SJCRH30 (cell line): ENCODE data around the gene BBS9. TPM values are rescaled to one million over a fixed set of nuclear protein-coding genes. Genes with fewer than 3 reads are reported as not detected.
"Not testable (repeated sequence)": the region's sequence is repeated elsewhere in the genome, so short reads cannot be mapped to it uniquely, and the experiment has no call there.

Experiments
- DNase-seq, 2 experiments: peaks; one replicate each; pipeline ENCODE4 v3.0.0-alpha.2; 2015 to 2020
- H3K27ac ChIP-seq: fragments of 250-450 bp; sonication (Bioruptor Pico); 2 replicates; pipeline ENCODE4 v1.5.1; 2020; ENCODE audit warnings: mild to moderate bottlenecking, moderate library complexity
- H3K27me3 ChIP-seq: fragments of 250-450 bp; sonication (Bioruptor Pico); 2 replicates; pipeline ENCODE4 v1.5.1; 2020; ENCODE audit warnings: mild to moderate bottlenecking, moderate library complexity
- H3K36me3 ChIP-seq: fragments of 250-450 bp; sonication (Bioruptor Pico); 2 replicates; pipeline ENCODE4 v1.5.1; 2020; ENCODE audit warnings: mild to moderate bottlenecking, moderate library complexity
- H3K4me1 ChIP-seq: fragments of 250-450 bp; sonication (Bioruptor Pico); 2 replicates; pipeline ENCODE4 v1.5.1; 2020; ENCODE audit warnings: mild to moderate bottlenecking, moderate library complexity
- H3K4me3 ChIP-seq: fragments of 250-450 bp; sonication (Bioruptor Pico); 2 replicates; pipeline ENCODE4 v1.5.1; 2020; ENCODE audit warnings: mild to moderate bottlenecking, moderate library complexity
- H3K9me3 ChIP-seq: fragments of 250-450 bp; sonication (Bioruptor Pico); replicated peaks from 2 replicates; pipeline ENCODE4 v1.5.1; 2020; ENCODE audit warnings: mild to moderate bottlenecking, moderate library complexity
- total RNA-seq: library from RNA; depleted of rRNA; stranded (reverse); fragments of >200 nt; shearing (Covaris generic); gene quantifications from 2 replicates; pipeline ENCODE4 v1.2.3, GENCODE V29; 2014

BBS9 gene
- total RNA-seq, 1 experiment from 2014 or later: 9.3 TPM

GRCh38 chr7:33500703-33501701, 371.6 kb downstream of the BBS9 start:
- H3K27ac ChIP-seq: no peak overlapping the region
- no peak overlapping the region for H3K4me3 ChIP-seq
- H3K27me3 ChIP-seq: no peaks in the 10 kb centered on the region
- no peaks in the 10 kb centered on the region for H3K9me3 ChIP-seq
- H3K4me1 ChIP-seq: no peaks in the 10 kb centered on the region
- no peaks in the 10 kb centered on the region for H3K36me3 ChIP-seq
- DNase-seq: peak in 1 of 2 experiments; percentile 12

GRCh38 chr7:33503014-33503413, 373.6 kb downstream of the BBS9 start:
- no peak for DNase-seq
- H3K27ac ChIP-seq: no peak overlapping the region

GRCh38 chr7:33503736-33504135, 374.4 kb downstream of the BBS9 start:
- Histone ChIP-seq H3K4me1 (no peaks in the 10 kb centered on the region), H3K27ac (no peak overlapping the region), H3K27me3 (no peaks in the 10 kb centered on the region), H3K36me3 (no peaks in the 10 kb centered on the region), H3K9me3 (no peaks in the 10 kb centered on the region), H3K4me3 (no peak overlapping the region)
- no peak for DNase-seq

More at GRCh38 chr7:33503014-33503413, 373.6 kb downstream of the BBS9 start:
- Histone ChIP-seq H3K27me3 (no peaks in the 10 kb centered on the region), H3K9me3 (no peaks in the 10 kb centered on the region), H3K4me1 (no peaks in the 10 kb centered on the region), H3K36me3 (no peaks in the 10 kb centered on the region), H3K4me3 (no peak overlapping the region)

- no peak overlapping the region for H3K27ac ChIP-seq
- no peaks in the 10 kb centered on the region for H3K36me3 ChIP-seq
- no peak for DNase-seq
- no peaks in the 10 kb centered on the region for H3K4me1 ChIP-seq
- no peaks in the 10 kb centered on the region for H3K27me3 ChIP-seq
- H3K4me3 ChIP-seq: no peak overlapping the region
- no peaks in the 10 kb centered on the region for H3K9me3 ChIP-seq
Observed at GRCh38 chr7:33504266-33504665, 374.9 kb downstream of the BBS9 start.

- Histone ChIP-seq H3K36me3 (no peaks in the 10 kb centered on the region), H3K4me1 (no peaks in the 10 kb centered on the region), H3K27me3 (no peaks in the 10 kb centered on the region), H3K4me3 (no peak overlapping the region), H3K9me3 (no peaks in the 10 kb centered on the region), H3K27ac (no peak overlapping the region)
- DNase-seq: no peak
Observed at GRCh38 chr7:33509206-33509605, 379.8 kb downstream of the BBS9 start.

- Histone ChIP-seq H3K4me3 (no peak overlapping the region), H3K4me1 (no peaks in the 10 kb centered on the region), H3K9me3 (no peaks in the 10 kb centered on the region), H3K36me3 (no peaks in the 10 kb centered on the region), H3K27me3 (no peaks in the 10 kb centered on the region), H3K27ac (no peak overlapping the region)
- DNase-seq: no peak
Observed at GRCh38 chr7:33511778-33512177, 382.4 kb downstream of the BBS9 start.

- Histone ChIP-seq H3K9me3 (no peaks in the 10 kb centered on the region), H3K36me3 (no peaks in the 10 kb centered on the region), H3K27me3 (no peaks in the 10 kb centered on the region), H3K4me3 (no peak overlapping the region), H3K4me1 (no peaks in the 10 kb centered on the region), H3K27ac (no peak overlapping the region)
- no peak for DNase-seq
Observed at GRCh38 chr7:33516568-33516967, 387.2 kb downstream of the BBS9 start.

GRCh38 chr7:33517191-33517590, 387.8 kb downstream of the BBS9 start:
- Histone ChIP-seq H3K9me3 (no peaks in the 10 kb centered on the region), H3K4me1 (no peaks in the 10 kb centered on the region), H3K27ac (no peak overlapping the region), H3K4me3 (no peak overlapping the region), H3K36me3 (no peaks in the 10 kb centered on the region), H3K27me3 (no peaks in the 10 kb centered on the region)
- DNase-seq: no peak

GRCh38 chr7:33527008-33527407, 397.6 kb downstream of the BBS9 start:
- not testable (repeated sequence) for H3K4me3 ChIP-seq, H3K36me3 ChIP-seq, H3K27me3 ChIP-seq, H3K27ac ChIP-seq, DNase-seq, H3K9me3 ChIP-seq, H3K4me1 ChIP-seq

GRCh38 chr7:33527613-33528012, 398.2 kb downstream of the BBS9 start:
- H3K9me3 ChIP-seq, H3K4me1 ChIP-seq, H3K36me3 ChIP-seq, H3K27ac ChIP-seq, H3K4me3 ChIP-seq, DNase-seq, H3K27me3 ChIP-seq: not testable (repeated sequence)

GRCh38 chr7:33529070-33529469, 399.7 kb downstream of the BBS9 start:
- H3K27ac ChIP-seq: no peak overlapping the region
- H3K27me3 ChIP-seq: no peaks in the 10 kb centered on the region
- H3K4me1 ChIP-seq: no peaks in the 10 kb centered on the region; the same call in 1 of the 2 replicates
- no peak for DNase-seq
- H3K36me3 ChIP-seq: no peaks in the 10 kb centered on the region
- H3K4me3 ChIP-seq: no peak overlapping the region
- H3K9me3 ChIP-seq: no peaks in the 10 kb centered on the region

GRCh38 chr7:33530664-33531063, 401.3 kb downstream of the BBS9 start:
- no peak overlapping the region for H3K4me3 ChIP-seq
- no peaks in the 10 kb centered on the region for H3K36me3 ChIP-seq
- H3K27me3 ChIP-seq: no peaks in the 10 kb centered on the region
- no peak overlapping the region for H3K27ac ChIP-seq
- DNase-seq: no peak
- no peaks in the 10 kb centered on the region for H3K9me3 ChIP-seq
- no peaks in the 10 kb centered on the region; the same call in none of the 2 replicates for H3K4me1 ChIP-seq

- Histone ChIP-seq H3K4me3 (no peak overlapping the region), H3K9me3 (no peaks in the 10 kb centered on the region), H3K36me3 (no peaks in the 10 kb centered on the region), H3K27me3 (no peaks in the 10 kb centered on the region), H3K4me1 (no peaks in the 10 kb centered on the region; the same call in none of the 2 replicates), H3K27ac (no peak overlapping the region)
- DNase-seq: no peak
Observed at GRCh38 chr7:33531888-33532287, 402.5 kb downstream of the BBS9 start.

- Histone ChIP-seq H3K4me3 (no peak overlapping the region), H3K9me3 (no peaks in the 10 kb centered on the region), H3K27ac (no peak overlapping the region), H3K27me3 (no peaks in the 10 kb centered on the region), H3K36me3 (no peaks in the 10 kb centered on the region), H3K4me1 (no peaks in the 10 kb centered on the region; the same call in 1 of the 2 replicates)
- DNase-seq: no peak
Observed at GRCh38 chr7:33534833-33535232, 405.5 kb downstream of the BBS9 start.

GRCh38 chr7:33535989-33536388, 406.6 kb downstream of the BBS9 start:
- no peak for DNase-seq

More at GRCh38 chr7:33535989-33536388, 406.6 kb downstream of the BBS9 start:
- no peaks in the 10 kb centered on the region for H3K9me3 ChIP-seq
- H3K4me1 ChIP-seq: no peaks in the 10 kb centered on the region; the same call in 1 of the 2 replicates
- H3K27me3 ChIP-seq: no peaks in the 10 kb centered on the region
- no peaks in the 10 kb centered on the region for H3K36me3 ChIP-seq
- H3K4me3 ChIP-seq: no peak overlapping the region
- no peak overlapping the region for H3K27ac ChIP-seq
